Cardiac muscle cell (in vitro differentiated cells and primary cell): ENCODE measurements around the gene IBA57. TPM values are rescaled to one million over a fixed set of nuclear protein-coding genes. Genes with fewer than 3 reads are reported as not detected.

ENCODE experiments used
- DNase-seq, 2 donors: peaks; one replicate each; pipeline versions ENCODE4 v3.0.0 to v3.0.0-alpha.2; 2010 to 2017; ENCODE audit warnings: low read depth in 1 of 2, low spot score in 1 of 2
- H3K27ac ChIP-seq: fragments of 200-600 bp; sonication (generic); 2 replicates; pipeline ENCODE4 v1.5.1; 2016
- H3K27me3 ChIP-seq: fragments of 200-600 bp; sonication (generic); 2 replicates; pipeline ENCODE4 v1.6.0; 2016; ENCODE audit warnings: control low read depth
- H3K36me3 ChIP-seq: fragments of 200-600 bp; sonication (generic); 2 replicates; pipeline ENCODE4 v1.5.1; 2016; ENCODE audit warnings: control low read depth
- H3K4me1 ChIP-seq: fragments of 200-600 bp; sonication (generic); 2 replicates; pipeline ENCODE4 v1.8.1; 2017; ENCODE audit warnings: low read depth, mild to moderate bottlenecking, mixed run types
- H3K4me3 ChIP-seq: fragments of 200-600 bp; sonication (generic); 2 replicates; pipeline ENCODE4 v1.5.1; 2016; ENCODE audit warnings: mild to moderate bottlenecking
- H3K9me3 ChIP-seq: fragments of 200-600 bp; sonication (generic); 2 replicates; pipeline ENCODE4 v1.5.1; 2017; ENCODE audit warnings: low read depth, mild to moderate bottlenecking, control low read depth
- polyA plus RNA-seq: library from polyadenylated mRNA; unstranded; fragments of >200 nt; fragmentation: Nextera tagmentation; extraction: Ambion mirVana; gene quantifications from 2 replicates; pipeline ENCODE4 v1.2.1, GENCODE V29; 2016
- total RNA-seq: library from RNA; depleted of rRNA; stranded (reverse); fragments of >200 nt; gene quantifications from 2 replicates; pipeline ENCODE4 v1.2.3, GENCODE V29; 2016
- TF ChIP-seq, protein P1 (sequence below): IDR thresholded peaks from 2 replicates; pipeline ENCODE4 v1.5.1; 2012; ENCODE audit warnings: low read depth, mild to moderate bottlenecking, low read length

Gene IBA57
- total and polyA plus RNA-seq, 2 experiments from 2014 or later: 5.1 to 6.4 TPM

DNA sequence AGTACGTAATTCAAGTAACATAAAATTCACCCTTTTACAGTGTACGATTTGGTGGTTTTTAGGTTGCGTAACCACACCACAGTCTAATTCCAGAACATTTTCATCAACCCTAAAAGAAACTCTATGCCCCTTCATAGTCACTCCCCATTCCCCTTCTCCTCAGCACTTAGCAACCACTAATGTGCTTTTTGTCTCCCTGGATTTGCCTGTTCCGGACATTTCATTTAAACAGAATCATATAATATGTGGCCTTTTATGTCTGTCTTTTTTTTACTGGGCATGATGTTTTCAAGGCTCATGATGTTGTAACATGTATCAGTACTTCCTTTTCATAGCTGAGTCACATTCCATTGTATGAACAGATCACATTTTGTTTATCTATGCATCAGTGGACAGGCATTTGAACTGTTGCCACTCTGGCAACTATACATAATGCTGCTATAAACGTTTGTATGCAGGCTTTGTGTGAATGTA lies 63.0 kb downstream of the IBA57 start:
- Histone ChIP-seq H3K27ac (peak overlapping the region; percentile 23), H3K27me3 (no peaks in the 10 kb centered on the region)

DNA sequence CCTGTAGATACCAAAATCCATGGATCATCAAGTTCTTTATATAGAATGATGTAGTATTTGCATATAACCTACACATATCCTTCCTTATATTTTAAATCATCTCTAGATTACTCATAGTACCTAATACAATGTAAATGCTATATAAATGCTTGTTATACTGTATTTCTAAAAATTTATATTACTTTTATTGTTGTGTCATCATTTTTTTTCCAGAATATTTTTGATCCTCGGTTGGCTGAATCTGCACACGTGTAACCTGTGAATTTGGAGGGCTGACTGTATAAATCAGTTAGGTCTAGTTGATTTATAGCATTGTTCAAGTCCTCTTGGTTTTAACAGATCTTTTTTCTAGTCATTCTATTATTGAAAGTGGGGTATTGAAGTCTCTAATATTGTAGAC lies 65.6 kb downstream of the IBA57 start:
- TF ChIP-seq, protein P1, sequence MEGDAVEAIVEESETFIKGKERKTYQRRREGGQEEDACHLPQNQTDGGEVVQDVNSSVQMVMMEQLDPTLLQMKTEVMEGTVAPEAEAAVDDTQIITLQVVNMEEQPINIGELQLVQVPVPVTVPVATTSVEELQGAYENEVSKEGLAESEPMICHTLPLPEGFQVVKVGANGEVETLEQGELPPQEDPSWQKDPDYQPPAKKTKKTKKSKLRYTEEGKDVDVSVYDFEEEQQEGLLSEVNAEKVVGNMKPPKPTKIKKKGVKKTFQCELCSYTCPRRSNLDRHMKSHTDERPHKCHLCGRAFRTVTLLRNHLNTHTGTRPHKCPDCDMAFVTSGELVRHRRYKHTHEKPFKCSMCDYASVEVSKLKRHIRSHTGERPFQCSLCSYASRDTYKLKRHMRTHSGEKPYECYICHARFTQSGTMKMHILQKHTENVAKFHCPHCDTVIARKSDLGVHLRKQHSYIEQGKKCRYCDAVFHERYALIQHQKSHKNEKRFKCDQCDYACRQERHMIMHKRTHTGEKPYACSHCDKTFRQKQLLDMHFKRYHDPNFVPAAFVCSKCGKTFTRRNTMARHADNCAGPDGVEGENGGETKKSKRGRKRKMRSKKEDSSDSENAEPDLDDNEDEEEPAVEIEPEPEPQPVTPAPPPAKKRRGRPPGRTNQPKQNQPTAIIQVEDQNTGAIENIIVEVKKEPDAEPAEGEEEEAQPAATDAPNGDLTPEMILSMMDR: no peak
- H3K36me3 ChIP-seq: peaks cover 52% of the 10 kb centered on the region
- DNase-seq: no peak
- H3K27me3 ChIP-seq: no peaks in the 10 kb centered on the region
- no peak overlapping the region for H3K4me3 ChIP-seq
- H3K27ac ChIP-seq: no peak overlapping the region
- no peaks in the 10 kb centered on the region for H3K9me3 ChIP-seq
- H3K4me1 ChIP-seq: no peaks in the 10 kb centered on the region

More for the DNA sequence above, 63.0 kb downstream of the IBA57 start:
- Histone ChIP-seq H3K4me3 (no peak overlapping the region), H3K9me3 (no peaks in the 10 kb centered on the region), H3K36me3 (peaks cover 63% of the 10 kb centered on the region), H3K4me1 (no peaks in the 10 kb centered on the region)
- TF ChIP-seq, protein P1: no peak
- DNase-seq: peak in 1 of 2 donors; percentile 94

Other genes with a start within 250 kb of the IBA57 start
- gene WNT9A, start 217.9 kb upstream of the IBA57 start, total RNA-seq: 1.4 and 1.9 TPM in 2 replicates
- 0.14 TPM in 1 of 2 replicates, not detected in the other for gene WNT9A, start 217.9 kb upstream of the IBA57 start, polyA plus RNA-seq
- not detected in 2 replicates for gene WNT3A, start 158.8 kb upstream of the IBA57 start, total RNA-seq
- gene WNT3A, start 158.8 kb upstream of the IBA57 start, polyA plus RNA-seq: 0.12 TPM in 1 of 2 replicates, not detected in the other
- gene ARF1, start 83.1 kb upstream of the IBA57 start, total RNA-seq: 421 and 499 TPM in 2 replicates
- gene ARF1, start 83.1 kb upstream of the IBA57 start, polyA plus RNA-seq: 662 and 732 TPM in 2 replicates
- gene C1orf35, start 62.5 kb upstream of the IBA57 start, total RNA-seq: 27.7 and 43.7 TPM in 2 replicates
- gene C1orf35, start 62.5 kb upstream of the IBA57 start, polyA plus RNA-seq: 36.2 and 37.2 TPM in 2 replicates
- 106 and 139 TPM in 2 replicates for gene MRPL55, start 56.5 kb upstream of the IBA57 start, total RNA-seq
- 144 and 193 TPM in 2 replicates for gene MRPL55, start 56.5 kb upstream of the IBA57 start, polyA plus RNA-seq
- 354 and 408 TPM in 2 replicates for gene GUK1, start 25.5 kb upstream of the IBA57 start, total RNA-seq
- 394 and 450 TPM in 2 replicates for gene GUK1, start 25.5 kb upstream of the IBA57 start, polyA plus RNA-seq
- 0.51 and 0.88 TPM in 2 replicates for gene GJC2, start 15.9 kb upstream of the IBA57 start, total RNA-seq
- 0.10 and 0.13 TPM in 2 replicates for gene GJC2, start 15.9 kb upstream of the IBA57 start, polyA plus RNA-seq
- 191 and 390 TPM in 2 replicates for gene OBSCN, start 42.2 kb downstream of the IBA57 start, total RNA-seq
- 87.1 and 121 TPM in 2 replicates for gene OBSCN, start 42.2 kb downstream of the IBA57 start, polyA plus RNA-seq
- 32.4 and 43.2 TPM in 2 replicates for gene TRIM11, start 241.0 kb downstream of the IBA57 start, total RNA-seq
- gene TRIM11, start 241.0 kb downstream of the IBA57 start, polyA plus RNA-seq: 16.4 and 18.5 TPM in 2 replicates